ENCODE results near the gene POGLUT2. TPM values are rescaled to one million over a fixed set of nuclear protein-coding genes. Genes with fewer than 3 reads are reported as not detected.

POGLUT2 gene
- total and polyA plus RNA-seq, 4 donors: 4.0 to 7.5 (median 6.0) TPM

DNA sequence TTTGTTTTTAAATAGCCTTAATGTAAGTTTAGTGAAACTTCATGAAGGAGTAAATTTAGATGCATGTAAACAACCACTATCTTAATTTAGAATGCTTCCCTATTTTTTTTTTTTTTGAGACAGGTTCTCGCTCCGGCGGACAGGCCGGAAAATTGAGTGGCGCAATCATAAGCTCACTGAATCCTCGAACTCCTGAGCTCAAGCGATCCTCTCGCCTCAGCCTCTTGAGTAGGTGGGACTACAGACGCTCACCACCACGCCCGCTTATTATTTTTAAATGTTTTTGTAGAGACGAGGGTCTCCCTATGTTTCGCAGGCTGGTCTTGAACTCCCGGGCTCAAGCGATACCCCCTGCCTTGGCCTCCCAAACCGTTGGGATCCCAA is 26.7 kb downstream of the POGLUT2 start:
- no peak for TF ChIP-seq FOXA2 (IDR thresholded peaks at IDR 0.05)
- TF ChIP-seq ZBTB33 (IDR thresholded peaks at IDR 0.05): no peak
- no peak for TF ChIP-seq EGR1 (IDR thresholded peaks at IDR 0.05; ENCODE audit: low read depth in 2 of 2)
- no peak for TF ChIP-seq JUND (IDR thresholded peaks at IDR 0.05)
- TF ChIP-seq, protein P1, sequence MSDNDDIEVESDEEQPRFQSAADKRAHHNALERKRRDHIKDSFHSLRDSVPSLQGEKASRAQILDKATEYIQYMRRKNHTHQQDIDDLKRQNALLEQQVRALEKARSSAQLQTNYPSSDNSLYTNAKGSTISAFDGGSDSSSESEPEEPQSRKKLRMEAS (IDR thresholded peaks at IDR 0.05): no peak
- TF ChIP-seq NR2F2 (IDR thresholded peaks at IDR 0.05): no peak
- no peak for TF ChIP-seq GABPA (IDR thresholded peaks at IDR 0.05 in 1 of 2, conservative IDR thresholded peaks at IDR 0.05 in 1 of 2)
- TF ChIP-seq TAF1 (conservative IDR thresholded peaks at IDR 0.05): no peak
- TF ChIP-seq FOXA1 (IDR thresholded peaks at IDR 0.05): no peak
- no peak for TF ChIP-seq ATF3 (IDR thresholded peaks at IDR 0.05)
- peak overlapping the region in 2 of 3 donors; percentile 85 to 93 for H3K4me3 ChIP-seq (ENCODE audit: low read depth in 1 of 3, low read length in 3 of 3)
- DNase-seq (ENCODE audit: low spot score): no peak
- no peaks in the 10 kb centered on the region for H3K27me3 ChIP-seq (ENCODE audit: control insufficient read depth in 4 of 4, insufficient read depth in 4 of 4, low read length in 3 of 4)
- 91% methylated on average over 16 of the region's 16 CpGs for WGBS
- no peak overlapping the region for H3K9ac ChIP-seq (ENCODE audit: low read depth in 1 of 2, low read length in 2 of 2)
- H3K36me3 ChIP-seq (ENCODE audit: control insufficient read depth in 4 of 4, insufficient read depth in 3 of 4, low read depth in 1 of 4, low read length in 3 of 4): peaks cover 0 to 4% (median 0%) of the 10 kb centered on the region in 4 donors
- no peak overlapping the region for H3K27ac ChIP-seq (ENCODE audit: low read depth in 1 of 2, low read length in 2 of 2)
- H3K9me3 ChIP-seq (ENCODE audit: control insufficient read depth in 4 of 4, low read length in 3 of 4): no peaks in the 10 kb centered on the region
- peaks cover 8 to 36% (median 23%) of the 10 kb centered on the region in 4 donors for H3K4me1 ChIP-seq (ENCODE audit: control insufficient read depth in 4 of 4, insufficient read depth in 4 of 4, low read length in 3 of 4)

DNA sequence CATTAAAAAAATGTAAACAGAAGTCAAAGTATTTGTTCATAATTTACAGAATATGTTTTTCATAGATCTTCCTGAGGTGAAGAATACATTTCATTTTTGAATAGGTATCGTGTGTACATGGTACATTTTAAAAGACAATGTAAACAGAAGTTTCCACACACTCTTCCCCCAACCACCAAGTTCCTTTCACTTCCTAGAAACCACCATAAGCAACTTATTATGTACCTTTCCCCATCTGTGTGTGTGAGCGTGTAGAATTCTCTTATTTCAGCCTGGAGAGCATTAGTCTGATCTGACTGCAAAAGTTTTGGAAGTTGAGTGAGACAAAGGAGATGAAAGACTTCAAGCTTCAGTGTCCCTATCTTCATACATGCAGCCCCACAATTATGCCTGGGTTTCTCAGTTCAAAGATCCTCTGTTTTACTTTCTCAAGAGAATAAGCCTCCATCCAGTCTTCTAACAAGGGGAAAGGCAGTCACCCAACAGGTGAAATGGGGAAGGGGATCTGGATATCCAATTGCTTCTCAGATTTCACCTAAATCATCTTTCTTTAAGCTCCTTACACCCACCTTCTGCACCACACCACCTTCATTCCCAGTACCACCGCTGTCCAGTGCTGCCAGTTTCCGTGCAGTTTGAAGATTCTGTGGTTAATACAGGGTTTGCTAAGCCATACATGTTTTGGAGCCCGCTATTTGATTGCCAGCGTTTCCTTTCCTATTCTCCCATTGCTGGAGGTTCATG is 27.3 kb downstream of the POGLUT2 start:
- peak overlapping the region in 1 of 2 donors; percentile 67 for H3K27ac ChIP-seq (ENCODE audit: low read depth in 1 of 2, low read length in 2 of 2)
- no peaks in the 10 kb centered on the region for H3K9me3 ChIP-seq (ENCODE audit: control insufficient read depth in 4 of 4, low read length in 3 of 4)
- H3K9ac ChIP-seq (ENCODE audit: low read depth in 1 of 2, low read length in 2 of 2): no peak overlapping the region
- DNase-seq (ENCODE audit: low spot score): no peak
- no peaks in the 10 kb centered on the region for H3K27me3 ChIP-seq (ENCODE audit: control insufficient read depth in 4 of 4, insufficient read depth in 4 of 4, low read length in 3 of 4)
- H3K4me3 ChIP-seq (ENCODE audit: low read depth in 1 of 3, low read length in 3 of 3): peak overlapping the region in 1 of 3 donors; percentile 2
- H3K36me3 ChIP-seq (ENCODE audit: control insufficient read depth in 4 of 4, insufficient read depth in 3 of 4, low read depth in 1 of 4, low read length in 3 of 4): peaks cover 0 to 4% (median 0%) of the 10 kb centered on the region in 4 donors
- no peak for TF ChIP-seq SP1 (IDR thresholded peaks at IDR 0.05)
- TF ChIP-seq, protein P2, sequence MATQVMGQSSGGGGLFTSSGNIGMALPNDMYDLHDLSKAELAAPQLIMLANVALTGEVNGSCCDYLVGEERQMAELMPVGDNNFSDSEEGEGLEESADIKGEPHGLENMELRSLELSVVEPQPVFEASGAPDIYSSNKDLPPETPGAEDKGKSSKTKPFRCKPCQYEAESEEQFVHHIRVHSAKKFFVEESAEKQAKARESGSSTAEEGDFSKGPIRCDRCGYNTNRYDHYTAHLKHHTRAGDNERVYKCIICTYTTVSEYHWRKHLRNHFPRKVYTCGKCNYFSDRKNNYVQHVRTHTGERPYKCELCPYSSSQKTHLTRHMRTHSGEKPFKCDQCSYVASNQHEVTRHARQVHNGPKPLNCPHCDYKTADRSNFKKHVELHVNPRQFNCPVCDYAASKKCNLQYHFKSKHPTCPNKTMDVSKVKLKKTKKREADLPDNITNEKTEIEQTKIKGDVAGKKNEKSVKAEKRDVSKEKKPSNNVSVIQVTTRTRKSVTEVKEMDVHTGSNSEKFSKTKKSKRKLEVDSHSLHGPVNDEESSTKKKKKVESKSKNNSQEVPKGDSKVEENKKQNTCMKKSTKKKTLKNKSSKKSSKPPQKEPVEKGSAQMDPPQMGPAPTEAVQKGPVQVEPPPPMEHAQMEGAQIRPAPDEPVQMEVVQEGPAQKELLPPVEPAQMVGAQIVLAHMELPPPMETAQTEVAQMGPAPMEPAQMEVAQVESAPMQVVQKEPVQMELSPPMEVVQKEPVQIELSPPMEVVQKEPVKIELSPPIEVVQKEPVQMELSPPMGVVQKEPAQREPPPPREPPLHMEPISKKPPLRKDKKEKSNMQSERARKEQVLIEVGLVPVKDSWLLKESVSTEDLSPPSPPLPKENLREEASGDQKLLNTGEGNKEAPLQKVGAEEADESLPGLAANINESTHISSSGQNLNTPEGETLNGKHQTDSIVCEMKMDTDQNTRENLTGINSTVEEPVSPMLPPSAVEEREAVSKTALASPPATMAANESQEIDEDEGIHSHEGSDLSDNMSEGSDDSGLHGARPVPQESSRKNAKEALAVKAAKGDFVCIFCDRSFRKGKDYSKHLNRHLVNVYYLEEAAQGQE (IDR thresholded peaks at IDR 0.05): peak; percentile 46
- peak; percentile 7 for TF ChIP-seq FOXA2 (IDR thresholded peaks at IDR 0.05)
- WGBS: 78% methylated on average over 6 of the region's 6 CpGs
- H3K4me1 ChIP-seq (ENCODE audit: control insufficient read depth in 4 of 4, insufficient read depth in 4 of 4, low read length in 3 of 4): peaks cover 8 to 39% (median 24%) of the 10 kb centered on the region in 4 donors

Data from liver (tissue), 9 donors.